HepG2 (cell line): Measurements from ENCODE around the gene NKD1. TPM values are rescaled to one million over a fixed set of nuclear protein-coding genes. Genes with fewer than 3 reads are reported as not detected.

ENCODE experiments used
- ATAC-seq: fragments of 200-7000 bp; cut with Tn5 transposase; 3 replicates; pipeline ENCODE4 v1.9.1; 2020; ENCODE audit warnings: mild to moderate bottlenecking, moderate library complexity
- BruUV-seq: library from RNA; stranded (reverse); fragments of 400-500 nt; replicated peaks from 2 replicates; lab custom pipeline; 2021; lab: Mats Ljungman, UMichigan
- CTCF ChIA-PET: fragments of 300-600 bp; formaldehyde crosslinking; extraction: SDS; loops from one replicate; lab custom pipeline; 2021; ENCODE audit warnings: low total read pairs, inconsistent platforms, low intra/inter-chr PET ratio; lab: Yijun Ruan, JAX
- POLR2A ChIA-PET: fragments of 350-600 bp; sonication (Branson Sonifier 250); formaldehyde crosslinking; loops from one replicate; lab custom pipeline; 2020; ENCODE audit warnings: antibody characterized with exemption, inconsistent platforms; lab: Yijun Ruan, JAX
- DNase-seq: peaks from one replicate; pipeline ENCODE4 v3.0.0-alpha.2; 2015; ENCODE audit warnings: low spot score
- FAIRE-seq: peaks from 3 replicates; lab custom pipeline; 2011; peaks lifted over from hg19 to GRCh38; lab: Jason Lieb, UNC
- H2AFZ ChIP-seq: one replicate; pipeline ENCODE4 v1.6.1; 2011; ENCODE audit warnings: low read length, inconsistent platforms
- H3K27ac ChIP-seq: fragments of 300-600 bp; 3 replicates; pipeline ENCODE4 v1.8.0; 2011; ENCODE audit warnings: mixed run types, mild to moderate bottlenecking, mixed read lengths, low read length, inconsistent platforms; ENCODE audit not compliant: insufficient read depth; ENCODE audit errors: extremely low read length
- H3K27me3 ChIP-seq, 2 experiments: fragments of 200-600 bp in 1 of 2; 2 replicates in 1 of 2; 3 replicates in 1 of 2; pipeline versions ENCODE4 v1.6.0 to v1.8.0; 2011; ENCODE audit warnings: low read length in 2 of 2, mild to moderate bottlenecking in 2 of 2, moderate library complexity in 2 of 2, inconsistent platforms in 1 of 2; ENCODE audit not compliant: insufficient read depth in 2 of 2, control insufficient read depth in 1 of 2
- H3K36me3 ChIP-seq, 2 experiments: fragments of 200-600 bp in 1 of 2; replicated peaks in 1 of 2; 2 replicates in 1 of 2; 3 replicates in 1 of 2; pipeline versions ENCODE4 v1.5.1 to v1.8.0; 2011; ENCODE audit warnings: low read length in 2 of 2, inconsistent platforms in 1 of 2; ENCODE audit not compliant: insufficient read depth in 2 of 2, control insufficient read depth in 1 of 2
- H3K4me1 ChIP-seq: 2 replicates; pipeline ENCODE4 v1.5.1; 2012; ENCODE audit warnings: low read length, inconsistent platforms; ENCODE audit not compliant: insufficient read depth
- H3K4me2 ChIP-seq: 2 replicates; pipeline ENCODE4 v1.6.0; 2011; ENCODE audit warnings: low read depth, low read length, inconsistent platforms
- H3K4me3 ChIP-seq, 3 experiments: fragments of 200-600 bp in 1 of 3; sonication (generic), shearing (Covaris generic) in 1 of 3; replicated peaks in 1 of 3; 2 replicates each; pipeline ENCODE4 v1.5.1; 2011 to 2016; ENCODE audit warnings: low read length in 3 of 3, inconsistent platforms in 2 of 3, low read depth in 2 of 3, mild to moderate bottlenecking in 2 of 3, control low read depth in 1 of 3, mixed read lengths in 1 of 3; ENCODE audit not compliant: insufficient read depth in 1 of 3
- H3K79me2 ChIP-seq: one replicate; pipeline ENCODE4 v1.6.1; 2011; ENCODE audit warnings: low read length, inconsistent platforms; ENCODE audit not compliant: insufficient read depth
- H3K9ac ChIP-seq: 2 replicates; pipeline ENCODE4 v1.6.0; 2011; ENCODE audit warnings: mild to moderate bottlenecking, low read depth, low read length, inconsistent platforms; ENCODE audit not compliant: insufficient read depth
- H3K9me3 ChIP-seq: 2 replicates; pipeline ENCODE4 v1.5.1; 2012; ENCODE audit warnings: mild to moderate bottlenecking, low read length
- H4K20me1 ChIP-seq: 2 replicates; pipeline ENCODE4 v1.6.0; 2011; ENCODE audit warnings: inconsistent platforms, mild to moderate bottlenecking, low read length, moderate library complexity; ENCODE audit not compliant: insufficient read depth
- CCAR2 ChIP-seq: fragments of 200-400 bp; formaldehyde crosslinking; optimal IDR thresholded peaks from 2 replicates; pipeline ENCODE3; 2018; ENCODE audit warnings: low read depth, mild to moderate bottlenecking, low read length, moderate library complexity
- POLR2A ChIP-seq, 2 experiments: IDR thresholded peaks; 2 replicates each; pipeline ENCODE4 v1.6.1; 2011; ENCODE audit warnings: low read depth in 2 of 2, low read length in 2 of 2, mild to moderate bottlenecking in 1 of 2, moderate library complexity in 1 of 2; ENCODE audit not compliant: insufficient read depth in 1 of 2
- POLR2AphosphoS5 ChIP-seq: IDR thresholded peaks from 2 replicates; pipeline ENCODE4 v1.6.1; 2012; ENCODE audit warnings: low read depth, low read length
- RBM22 ChIP-seq: fragments of 200-400 bp; formaldehyde crosslinking; optimal IDR thresholded peaks from 2 replicates; pipeline ENCODE3; 2017; ENCODE audit warnings: mild to moderate bottlenecking, low read length, moderate library complexity
- ZBTB26 ChIP-seq: IDR thresholded peaks from 2 replicates; pipeline ENCODE4 v1.6.1; 2016; ENCODE audit warnings: missing compliant biosample characterization, missing genetic modification reagents, borderline replicate concordance
- ZBTB39 ChIP-seq: sonication (generic); formaldehyde crosslinking; IDR thresholded peaks from 2 replicates; pipeline ENCODE4 v1.5.0; 2020; ENCODE audit warnings: missing genetic modification reagents
- ZNF367 ChIP-seq: sonication (generic); formaldehyde crosslinking; IDR thresholded peaks from 2 replicates; pipeline ENCODE4 v1.4.0; 2020; ENCODE audit warnings: missing genetic modification reagents, borderline replicate concordance
- ZNF510 ChIP-seq: sonication (generic); formaldehyde crosslinking; IDR thresholded peaks from 2 replicates; pipeline ENCODE4 v1.4.0; 2020; ENCODE audit warnings: low read depth, mild to moderate bottlenecking, missing genetic modification reagents
- ZNF781 ChIP-seq: sonication (generic); formaldehyde crosslinking; IDR thresholded peaks from 2 replicates; pipeline ENCODE4 v1.5.1; 2020; ENCODE audit warnings: borderline replicate concordance, mild to moderate bottlenecking, missing genetic modification reagents; ENCODE audit errors: not compliant biosample characterization
- WGBS: methylation state at CpG from one replicate; pipeline ENCODE4 v1.1.6; 2017; ENCODE audit warnings: low lambda C conversion rate; 5-methylcytosine and 5-hydroxymethylcytosine counted together
- in situ Hi-C: cut with HindIII; loops from 2 replicates; pipeline ENCODE4 v1.10.0; 2017; ENCODE audit warnings: low pct_unique_long_range_greater_than_20kb; ENCODE audit not compliant: extremely low pct_ligation_motif_present
- intact Hi-C: fragments of 100-400 bp; cut with micrococcal nuclease; formaldehyde crosslinking; loops from one replicate; pipeline ENCODE4 v1.10.0; 2022; ENCODE audit not compliant: unreplicated experiment
- polyA plus RNA-seq, 8 experiments: library from polyadenylated mRNA; depleted of rRNA in 3 of 8; stranded (reverse) in 7 of 8; unstranded in 1 of 8; fragments of >200 nt; fragmentation: Illumina TruSeq in 4 of 8; extraction: Trizol in 4 of 8; gene quantifications; 2 replicates each; pipeline versions ENCODE4 v1.2.1 to v1.2.3, GENCODE V29; 2011 to 2016; ENCODE audit warnings: low read depth in 4 of 8, missing spikeins in 1 of 8, mixed read lengths in 1 of 8; ENCODE audit not compliant: insufficient read depth in 1 of 8
- total RNA-seq, 5 experiments: library from RNA; depleted of rRNA; stranded (reverse); fragments of >200 nt; fragmentation: Illumina TruSeq; extraction: Trizol; gene quantifications; 2 replicates each; pipeline ENCODE4 v1.2.3, GENCODE V29; 2016; ENCODE audit warnings: low read depth in 1 of 5

Gene NKD1
- total and polyA plus RNA-seq, 2 of the 13 experiments (the other 11 are each of a cell fraction or from before 2014, with no cell fraction given): 70.4 to 121 TPM

GRCh38 chr16:50614955-50615724 is 66.9 kb downstream of the NKD1 start:
- no peak for FAIRE-seq
- 93% methylated on average over 7 of the region's 7 CpGs for WGBS
- Histone ChIP-seq H2AFZ (no peak overlapping the region), H3K4me2 (no peak overlapping the region), H3K9me3 (no peaks in the 10 kb centered on the region), H4K20me1 (peaks cover 87% of the 10 kb centered on the region), H3K4me1 (peaks cover 100% of the 10 kb centered on the region), H3K79me2 (peaks cover 29% of the 10 kb centered on the region), H3K27ac (no peak overlapping the region)
- CTCF ChIA-PET: no interaction called here
- ATAC-seq: no peak
- POLR2A ChIA-PET: interaction anchor here (1.2 to 1.9 kb wide), 3 partner anchors 8 to 50 kb away, joined by 3 read pairs; no protein-coding TSS in a partner anchor
- no peak for DNase-seq
- BruUV-seq: no TSS peak
- in situ Hi-C loops: no loop called here
- intact Hi-C loops: no loop called here
- TF ChIP-seq ZNF781 (no peak), CCAR2 (peak; percentile 16), ZNF367 (CRISPR knock-in tag) (no peak), ZNF510 (CRISPR knock-in tag) (no peak), POLR2A (IDR thresholded peaks at IDR 0.05; ENCODE audit: insufficient read depth in 1 of 2, low read depth in 2 of 2, low read length in 2 of 2) (peak in 1 of 2 experiments; percentile 41; a peak in 1 of 4 replicates), ZBTB39 (CRISPR knock-in tag) (no peak), POLR2AphosphoS5 (0 out of 2 replicates have a peak, but pooled peaks have one; percentile 13), ZBTB26 (CRISPR knock-in tag) (no peak), RBM22 (peak; percentile 92)
- TF ChIP-seq, all 625 proteins: peak for 4
- H3K9ac ChIP-seq: no peak overlapping the region
- no peak overlapping the region for H3K4me3 ChIP-seq
- no peaks in the 10 kb centered on the region for H3K27me3 ChIP-seq
- peaks cover 79 to 99% of the 10 kb centered on the region in 2 experiments for H3K36me3 ChIP-seq
